Sigmoid colon (tissue), 7 donors: ENCODE data around the gene LEUTX. TPM values are rescaled to one million over a fixed set of nuclear protein-coding genes. Genes with fewer than 3 reads are reported as not detected.
A peak's percentile ranks its signal among the peaks of the same experiment; 100 is the strongest.

Source experiments
- DNase-seq: peaks from one replicate; pipeline ENCODE4 v3.0.0-alpha.2; 2019
- H3K27ac ChIP-seq, 4 donors: fragments of 200-600 bp; sonication (generic); one replicate each; pipeline ENCODE4 v1.5.1; 2016 to 2019; ENCODE audit warnings: mild to moderate bottlenecking in 1 of 4
- H3K27me3 ChIP-seq, 3 donors: fragments of 200-600 bp; sonication (generic); one replicate each; pipeline ENCODE4 v1.5.1; 2019; ENCODE audit warnings: mild to moderate bottlenecking in 1 of 3
- H3K36me3 ChIP-seq, 4 donors: fragments of 200-600 bp; sonication (generic); one replicate each; pipeline ENCODE4 v1.5.1; 2016 to 2019
- H3K4me1 ChIP-seq, 4 donors: fragments of 200-600 bp; sonication (generic); one replicate each; pipeline ENCODE4 v1.5.1; 2017 to 2019
- H3K4me3 ChIP-seq, 4 donors: fragments of 200-600 bp; sonication (generic); one replicate each; pipeline ENCODE4 v1.5.1; 2017 to 2019; ENCODE audit warnings: mild to moderate bottlenecking in 2 of 4, moderate library complexity in 1 of 4
- H3K9me3 ChIP-seq, 4 donors: fragments of 200-600 bp in 3 of 4; sonication (generic) in 3 of 4; one replicate each; pipeline versions ENCODE4 v1.5.1 to v1.6.1; 2013 to 2019
- CTCF ChIP-seq, 4 experiments: fragments of 450-650 bp in 3 of 4; fragments of 200-600 bp in 1 of 4; IDR thresholded peaks; one replicate each; pipeline ENCODE4 v1.5.1; 2016 to 2019; ENCODE audit warnings: antibody characterized with exemption in 4 of 4, mild to moderate bottlenecking in 3 of 4, moderate library complexity in 2 of 4
- EP300 ChIP-seq, 4 donors: sonication (generic); formaldehyde crosslinking; IDR thresholded peaks; one replicate each; pipeline ENCODE4 v1.6.1; 2017; ENCODE audit warnings: antibody characterized with exemption in 4 of 4
- POLR2A ChIP-seq, 2 donors: fragments of 450-650 bp; IDR thresholded peaks; one replicate each; pipeline ENCODE4 v1.6.1; 2016; ENCODE audit warnings: antibody characterized with exemption in 2 of 2, mild to moderate bottlenecking in 2 of 2, moderate library complexity in 2 of 2
- POLR2AphosphoS5 ChIP-seq, 4 donors: sonication (generic); formaldehyde crosslinking; IDR thresholded peaks; one replicate each; pipeline ENCODE4 v1.6.1; 2017; ENCODE audit warnings: antibody characterized with exemption in 4 of 4
- WGBS, 2 donors: extraction: QIAGEN DNeasy Blood & Tissue Kit; methylation state at CpG; one replicate each; pipeline ENCODE4 v1.1.7; 2013; 5-methylcytosine and 5-hydroxymethylcytosine counted together
- intact Hi-C: fragments of 100-400 bp; cut with DNase I; formaldehyde crosslinking; loops from one replicate; pipeline ENCODE4 v1.15.1; 2023
- polyA plus RNA-seq, 3 donors: library from polyadenylated mRNA; stranded (reverse); fragments of 200-250 nt; gene quantifications; one replicate each; pipeline ENCODE4 v1.2.3, GENCODE V29; 2013
- small RNA-seq, 3 donors: library from RNA; depleted of rRNA; stranded (forward); fragments of <200 nt; gene quantifications; one replicate each; pipeline ENCODE3, GENCODE V24; 2016
- total RNA-seq, 4 donors: library from RNA; depleted of rRNA; stranded (reverse); fragments of >200 nt; gene quantifications; one replicate each; pipeline ENCODE4 v1.1.0, GENCODE V29; 2016
- donor health status: healthy with polysubstance abuse.
- donor health status: Bipolar disorder and iron deficiency.
- donor health status: healthy.

Gene LEUTX
- total and polyA plus RNA-seq, 7 donors: not detected

- no peak for DNase-seq
- Histone ChIP-seq H3K36me3 (peaks cover 22 to 71% (median 46%) of the 10 kb centered on the region in 4 donors), H3K4me3 (peak overlapping the region; percentile 85 to 99 (median 94)), H3K9me3 (no peaks in the 10 kb centered on the region), H3K4me1 (peaks cover 0 to 24% (median 22%) of the 10 kb centered on the region in 4 donors), H3K27me3 (no peaks in the 10 kb centered on the region), H3K27ac (peak overlapping the region; percentile 79 to 92 (median 84))
- intact Hi-C loops: loop anchor here (5.0 kb wide), 1 partner anchor 140 kb away; the partner anchor contains the start of gene PSMC4
- WGBS, 2 donors: 57 to 71% methylated on average over 5 of the region's 5 CpGs
- TF ChIP-seq POLR2A (IDR thresholded peaks at IDR 0.05) (no peak), EP300 (IDR thresholded peaks at IDR 0.05) (no peak), POLR2AphosphoS5 (IDR thresholded peaks at IDR 0.05) (no peak), CTCF (IDR thresholded peaks at IDR 0.05) (no peak)
Observed at GRCh38 chr19:39832341-39833083, 53.9 kb downstream of the LEUTX start.

- H3K27me3 ChIP-seq: no peaks in the 10 kb centered on the region
- TF ChIP-seq POLR2A (IDR thresholded peaks at IDR 0.05): no peak
- no peak for TF ChIP-seq CTCF (IDR thresholded peaks at IDR 0.05)
- H3K4me1 ChIP-seq: peaks cover 0 to 24% (median 22%) of the 10 kb centered on the region in 4 donors
- DNase-seq: no peak
- peak overlapping the region; percentile 79 to 92 (median 84) for H3K27ac ChIP-seq
- H3K4me3 ChIP-seq: peak overlapping the region; percentile 85 to 99 (median 94)
- H3K36me3 ChIP-seq: peaks cover 23 to 71% (median 41%) of the 10 kb centered on the region in 4 donors
- H3K9me3 ChIP-seq: no peaks in the 10 kb centered on the region
- 1 to 2% methylated on average over 24 of the region's 24 CpGs for WGBS, 2 donors
- intact Hi-C loops: loop anchor here (5.0 kb wide), 1 partner anchor 139 kb away; the partner anchor contains the start of gene PSMC4
Observed at GRCh38 chr19:39833160-39833463, 54.5 kb downstream of the LEUTX start.

GRCh38 chr19:39833464-39834286 lies 55.0 kb downstream of the LEUTX start, which contains the start of gene DYRK1B:
TSS of gene DYRK1B (minus strand) at chr19:39834162. CDS start at chr19:39831867, 2,295 bp downstream.
- H3K36me3 ChIP-seq: peaks cover 25 to 71% (median 40%) of the 10 kb centered on the region in 4 donors
- peaks cover 0 to 24% (median 22%) of the 10 kb centered on the region in 4 donors for H3K4me1 ChIP-seq
- no peaks in the 10 kb centered on the region for H3K9me3 ChIP-seq
- peak within 1 kb of the TSS; percentile 79 to 92 (median 84) for H3K27ac ChIP-seq
- intact Hi-C loops: loop anchor here (5.0 kb wide), 1 partner anchor 139 kb away; the partner anchor contains the start of gene PSMC4
- peak within 1 kb of the TSS; percentile 85 to 99 (median 94) for H3K4me3 ChIP-seq
- no peak for TF ChIP-seq POLR2A (IDR thresholded peaks at IDR 0.05)
- TF ChIP-seq POLR2AphosphoS5 (IDR thresholded peaks at IDR 0.05): peak in 3 of 4 donors; percentile 58 to 69 (median 64)
- no peak for TF ChIP-seq EP300 (IDR thresholded peaks at IDR 0.05)
- TF ChIP-seq CTCF (IDR thresholded peaks at IDR 0.05): no peak
- peak; percentile 99 for DNase-seq
- 1% methylated on average over 59 of the region's 59 CpGs for WGBS, 2 donors
- no peaks in the 10 kb centered on the region for H3K27me3 ChIP-seq

- Histone ChIP-seq H3K4me3 (peak overlapping the region in 3 of 4 donors; percentile 85 to 96 (median 91)), H3K27me3 (no peaks in the 10 kb centered on the region), H3K27ac (peak overlapping the region; percentile 79 to 92 (median 84)), H3K9me3 (no peaks in the 10 kb centered on the region), H3K36me3 (peaks cover 31 to 73% (median 40%) of the 10 kb centered on the region in 4 donors), H3K4me1 (peaks cover 0 to 24% (median 22%) of the 10 kb centered on the region in 4 donors)
- peak; percentile 68 for DNase-seq
- TF ChIP-seq EP300 (IDR thresholded peaks at IDR 0.05) (no peak), POLR2AphosphoS5 (IDR thresholded peaks at IDR 0.05) (no peak), POLR2A (IDR thresholded peaks at IDR 0.05) (no peak), CTCF (IDR thresholded peaks at IDR 0.05) (no peak)
- intact Hi-C loops: loop anchor here (5.0 kb wide), 1 partner anchor 138 kb away; the partner anchor contains the start of gene PSMC4
- WGBS, 2 donors: 44 to 48% methylated on average over 19 of the region's 19 CpGs
Observed at GRCh38 chr19:39834287-39834841, 55.7 kb downstream of the LEUTX start.

Small RNA genes within 50 kb of the gene (small RNA-seq; reads per million reads assigned to genes)
- gene MIR6719: 0 reads per million in 3 donors

Other genes with a start within 250 kb of the LEUTX start
- 1 to 10 TPM; 3.9 to 7.7 (median 5.3) TPM for gene EID2B, start 246.0 kb upstream of the LEUTX start, total RNA-seq
- 1 to 10 TPM in 2 of 3 donors, under 1 TPM in 1; 0.46 to 2.0 (median 1.8) TPM for gene EID2B, start 246.0 kb upstream of the LEUTX start, polyA plus RNA-seq
- 10 to 100 TPM in 3 of 4 donors, 1 to 10 TPM in 1; 9.7 to 16.4 (median 13.2) TPM for gene EID2, start 238.7 kb upstream of the LEUTX start, total RNA-seq
- 10 to 100 TPM in 1 of 3 donors, 1 to 10 TPM in 2; 7.6 to 10.7 (median 8.4) TPM for gene EID2, start 238.7 kb upstream of the LEUTX start, polyA plus RNA-seq
- not detected for gene LGALS13, start 176.3 kb upstream of the LEUTX start, total RNA-seq
- not detected for gene LGALS13, start 176.3 kb upstream of the LEUTX start, polyA plus RNA-seq
- gene LGALS16, start 122.9 kb upstream of the LEUTX start, total RNA-seq: not detected
- not detected for gene LGALS16, start 122.9 kb upstream of the LEUTX start, polyA plus RNA-seq
- not detected for gene LGALS14, start 74.4 kb upstream of the LEUTX start, total RNA-seq
- gene LGALS14, start 74.4 kb upstream of the LEUTX start, polyA plus RNA-seq: not detected
- not detected for gene CLC, start 40.8 kb upstream of the LEUTX start, total RNA-seq
- gene CLC, start 40.8 kb upstream of the LEUTX start, polyA plus RNA-seq: 1 to 10 TPM in 1 of 3 donors, not detected in 2; 7.2 TPM
- 10 to 100 TPM in 2 of 4 donors, 1 to 10 TPM in 2; 8.0 to 11.4 (median 9.3) TPM for gene DYRK1B, start 55.3 kb downstream of the LEUTX start, total RNA-seq
- 10 to 100 TPM in 1 of 3 donors, 1 to 10 TPM in 2; 6.6 to 11.4 (median 6.9) TPM for gene DYRK1B, start 55.3 kb downstream of the LEUTX start, polyA plus RNA-seq
- 100 to 1,000 TPM in 3 of 4 donors, 10 to 100 TPM in 1; 96.4 to 147 (median 109) TPM for gene FBL, start 67.5 kb downstream of the LEUTX start, total RNA-seq
- 100 to 1,000 TPM; 121 to 333 (median 225) TPM for gene FBL, start 67.5 kb downstream of the LEUTX start, polyA plus RNA-seq
- 10 to 100 TPM in 2 of 4 donors, 1 to 10 TPM in 2; 7.5 to 83.5 (median 9.7) TPM for gene FCGBP, start 155.8 kb downstream of the LEUTX start, total RNA-seq
- 100 to 1,000 TPM in 2 of 3 donors, 10 to 100 TPM in 1; 90.1 to 713 (median 228) TPM for gene FCGBP, start 155.8 kb downstream of the LEUTX start, polyA plus RNA-seq
- gene PSMC4, start 192.3 kb downstream of the LEUTX start, total RNA-seq: 10 to 100 TPM; 60.1 to 86.9 (median 71.8) TPM
- 10 to 100 TPM; 52.9 to 95.7 (median 79.3) TPM for gene PSMC4, start 192.3 kb downstream of the LEUTX start, polyA plus RNA-seq
- gene ZNF546, start 218.2 kb downstream of the LEUTX start, total RNA-seq: 10 to 100 TPM in 1 of 4 donors, 1 to 10 TPM in 3; 6.0 to 12.8 (median 8.3) TPM
- gene ZNF546, start 218.2 kb downstream of the LEUTX start, polyA plus RNA-seq: 1 to 10 TPM in 2 of 3 donors, under 1 TPM in 1; 0.69 to 2.1 (median 1.2) TPM